ENCODE results near the gene ECI1.
A peak's percentile ranks its signal among the peaks of the same experiment; 100 is the strongest.

The ECI1 gene

DNA sequence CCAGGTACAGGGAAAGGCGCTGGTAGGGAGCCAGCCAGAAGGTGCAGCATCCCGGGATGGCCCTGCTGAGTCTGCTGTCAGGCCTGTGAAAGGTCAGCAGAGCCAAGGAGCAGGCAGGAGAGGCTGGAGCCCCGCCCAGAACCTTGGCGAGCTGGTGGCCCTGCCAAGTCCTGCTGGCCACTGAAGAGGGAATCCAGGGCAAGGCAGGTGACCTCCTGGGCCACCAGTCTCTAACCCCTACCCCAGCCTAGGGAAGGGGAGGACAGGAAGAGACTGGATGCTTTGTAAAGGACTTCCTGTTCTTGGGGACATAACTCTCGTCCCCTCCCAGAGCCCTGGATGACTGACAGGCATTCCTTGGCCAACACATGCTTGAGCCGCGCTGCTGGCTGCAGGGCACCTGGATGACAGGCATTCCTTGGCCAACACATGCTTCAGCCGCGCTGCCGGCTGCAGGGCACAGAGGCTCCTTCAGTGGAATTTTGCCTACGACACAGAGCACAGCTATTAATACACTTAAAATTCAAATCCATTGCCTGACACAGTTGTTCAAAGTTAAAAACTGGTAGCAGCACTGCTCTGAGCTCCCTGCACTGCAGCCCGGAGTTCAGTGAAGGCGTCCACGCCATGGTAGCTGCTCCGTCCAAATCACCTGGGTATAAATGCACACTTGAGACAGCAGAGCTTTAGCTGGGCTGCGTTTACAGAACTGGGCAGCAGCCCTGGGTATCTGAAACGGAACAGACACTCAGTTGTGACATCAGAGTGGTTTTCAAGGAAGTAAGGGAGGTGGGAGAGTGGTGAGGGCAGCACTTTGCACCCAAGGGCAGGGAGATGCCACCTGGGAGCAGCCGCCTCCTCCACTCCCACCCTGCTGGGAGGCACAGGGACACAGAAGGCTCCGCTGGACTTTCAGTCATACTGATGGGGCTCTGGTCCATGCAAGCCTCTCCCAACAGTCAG lies 38.7 kb downstream of the ECI1 start:
- Histone ChIP-seq H3K27me3 (ENCODE audit: control insufficient read depth in 1 of 2, insufficient read depth in 2 of 2, low read length in 2 of 2) (no peaks in the 10 kb centered on the region), H3K9ac (ENCODE audit: low read length) (no peak overlapping the region), H3K36me3 (ENCODE audit: insufficient read depth, low read length) (peaks cover 15% of the 10 kb centered on the region), H3K4me1 (ENCODE audit: insufficient read depth, low read length) (peaks cover 12% of the 10 kb centered on the region), H3K4me3 (ENCODE audit: low read depth in 1 of 2, low read length in 2 of 2) (peak overlapping the region in 1 of 2 donors; percentile 6), H3K9me3 (ENCODE audit: low read length) (no peaks in the 10 kb centered on the region), H3K27ac (ENCODE audit: low read depth, low read length) (no peak overlapping the region)

DNA sequence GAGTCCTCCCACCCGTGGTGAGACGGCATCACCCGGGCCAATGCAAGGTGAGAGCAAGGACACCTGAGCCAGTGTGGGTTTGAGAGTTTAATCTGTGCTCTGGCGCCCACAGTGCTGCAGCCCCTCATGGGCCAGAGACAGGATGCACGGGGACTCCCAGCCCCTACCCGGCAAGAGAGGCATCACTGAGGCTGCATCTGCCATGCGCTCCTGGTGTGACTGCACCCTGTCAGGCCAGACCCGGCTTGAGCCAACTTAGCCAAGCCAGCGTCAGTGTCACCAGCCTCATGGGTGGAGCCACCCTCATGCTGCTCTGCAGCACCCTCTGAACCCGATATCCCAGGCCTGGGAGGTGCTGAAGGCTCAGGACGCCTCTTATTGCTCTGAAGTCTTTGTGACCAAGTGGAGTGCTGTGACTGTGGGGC lies 39.5 kb downstream of the ECI1 start:
- no peak overlapping the region for H3K4me3 ChIP-seq (ENCODE audit: low read depth in 1 of 2, low read length in 2 of 2)
- H3K36me3 ChIP-seq (ENCODE audit: insufficient read depth, low read length) = peaks cover 19% of the 10 kb centered on the region

DNA sequence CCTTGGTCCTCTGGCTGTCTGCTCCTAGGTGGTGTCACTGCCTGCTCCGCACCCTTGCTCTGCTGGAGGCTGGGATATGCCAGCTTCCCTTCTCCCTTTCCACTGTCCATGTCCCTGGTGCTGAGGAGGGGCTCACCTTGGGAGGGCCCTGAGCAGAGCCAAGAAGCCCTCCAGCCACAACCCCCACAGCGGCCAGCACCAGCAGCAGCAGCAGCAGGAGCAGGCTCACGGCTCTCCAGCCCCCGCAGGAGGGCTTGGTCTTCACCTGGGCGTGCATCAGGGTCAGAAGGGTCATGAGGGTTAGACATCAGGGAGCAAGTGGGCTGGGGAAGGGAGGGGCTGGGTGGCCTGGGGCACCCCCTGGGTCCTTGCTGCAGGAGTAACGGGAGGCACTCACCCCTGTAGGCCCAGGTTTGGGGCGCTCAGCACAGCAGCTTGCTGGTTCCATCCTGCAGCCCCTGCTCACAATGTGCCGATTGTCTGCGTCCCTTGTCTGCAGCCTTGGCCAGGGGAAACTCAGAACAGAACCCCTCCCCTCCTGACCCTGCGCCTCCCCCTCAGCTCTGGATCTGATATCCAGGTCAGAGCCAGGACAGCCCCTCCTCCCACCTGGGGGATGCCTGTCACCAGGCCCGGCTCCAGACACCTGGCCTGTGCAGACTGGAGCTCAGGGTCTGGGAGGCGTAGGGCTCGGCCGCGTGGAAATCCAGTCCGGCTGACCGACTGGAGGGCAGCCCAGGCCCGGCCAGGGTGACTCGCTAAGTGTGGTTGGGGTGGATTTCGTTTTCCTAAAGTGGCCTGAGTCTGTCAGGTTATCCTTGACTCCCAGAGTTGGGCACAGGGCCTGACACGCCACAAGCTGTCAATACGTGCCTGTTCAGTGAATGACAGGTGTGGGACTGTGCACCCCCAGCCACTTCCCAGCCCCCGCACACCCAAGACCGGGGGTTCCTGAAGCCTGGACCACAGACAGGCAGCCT lies 40.7 kb downstream of the ECI1 start, which contains the start of gene BRICD5:
Gene BRICD5, minus strand, starts transcription at position 478 of the 980 bp plus-strand sequence. Its CDS starts 30 bp downstream, at position 448.
- Histone ChIP-seq H3K27ac (ENCODE audit: low read depth, low read length) (no peak within 1 kb of the TSS), H3K4me1 (ENCODE audit: insufficient read depth, low read length) (peaks cover 18% of the 10 kb centered on the region), H3K4me3 (ENCODE audit: low read depth in 1 of 2, low read length in 2 of 2) (no peak within 1 kb of the TSS), H3K27me3 (ENCODE audit: control insufficient read depth in 1 of 2, insufficient read depth in 2 of 2, low read length in 2 of 2) (no peaks in the 10 kb centered on the region), H3K9ac (ENCODE audit: low read length) (no peak within 1 kb of the TSS), H3K9me3 (ENCODE audit: low read length) (no peaks in the 10 kb centered on the region), H3K36me3 (ENCODE audit: insufficient read depth, low read length) (peaks cover 19% of the 10 kb centered on the region)

More for the DNA sequence above, 39.5 kb downstream of the ECI1 start:
- H3K9ac ChIP-seq (ENCODE audit: low read length) = no peak overlapping the region
- no peaks in the 10 kb centered on the region for H3K27me3 ChIP-seq (ENCODE audit: control insufficient read depth in 1 of 2, insufficient read depth in 2 of 2, low read length in 2 of 2)
- no peak overlapping the region for H3K27ac ChIP-seq (ENCODE audit: low read depth, low read length)
- H3K9me3 ChIP-seq (ENCODE audit: low read length) = no peaks in the 10 kb centered on the region
- H3K4me1 ChIP-seq (ENCODE audit: insufficient read depth, low read length) = peaks cover 12% of the 10 kb centered on the region

DNA sequence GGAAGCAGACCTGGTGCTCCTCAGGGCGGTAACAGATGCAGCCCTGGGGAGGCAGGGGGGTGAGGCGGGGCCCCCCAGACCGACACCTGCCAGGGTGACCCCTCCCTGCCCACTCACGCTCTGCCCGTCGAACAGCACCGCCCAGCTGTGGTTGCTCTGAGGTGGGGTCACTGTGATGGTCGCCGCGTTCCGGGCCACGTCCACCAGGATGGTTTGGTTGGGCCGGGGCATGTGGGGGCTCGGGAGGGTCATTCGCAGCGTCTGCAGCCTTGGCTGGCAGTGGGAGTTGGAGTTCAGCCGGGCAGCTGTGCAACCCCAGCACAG lies 41.4 kb downstream of the ECI1 start:
- Histone ChIP-seq H3K9ac (ENCODE audit: low read length) (no peak overlapping the region), H3K4me1 (ENCODE audit: insufficient read depth, low read length) (peaks cover 18% of the 10 kb centered on the region), H3K27me3 (ENCODE audit: control insufficient read depth in 1 of 2, insufficient read depth in 2 of 2, low read length in 2 of 2) (no peaks in the 10 kb centered on the region), H3K4me3 (ENCODE audit: low read depth in 1 of 2, low read length in 2 of 2) (no peak overlapping the region), H3K27ac (ENCODE audit: low read depth, low read length) (no peak overlapping the region), H3K36me3 (ENCODE audit: insufficient read depth, low read length) (peaks cover 19% of the 10 kb centered on the region), H3K9me3 (ENCODE audit: low read length) (no peaks in the 10 kb centered on the region)

DNA sequence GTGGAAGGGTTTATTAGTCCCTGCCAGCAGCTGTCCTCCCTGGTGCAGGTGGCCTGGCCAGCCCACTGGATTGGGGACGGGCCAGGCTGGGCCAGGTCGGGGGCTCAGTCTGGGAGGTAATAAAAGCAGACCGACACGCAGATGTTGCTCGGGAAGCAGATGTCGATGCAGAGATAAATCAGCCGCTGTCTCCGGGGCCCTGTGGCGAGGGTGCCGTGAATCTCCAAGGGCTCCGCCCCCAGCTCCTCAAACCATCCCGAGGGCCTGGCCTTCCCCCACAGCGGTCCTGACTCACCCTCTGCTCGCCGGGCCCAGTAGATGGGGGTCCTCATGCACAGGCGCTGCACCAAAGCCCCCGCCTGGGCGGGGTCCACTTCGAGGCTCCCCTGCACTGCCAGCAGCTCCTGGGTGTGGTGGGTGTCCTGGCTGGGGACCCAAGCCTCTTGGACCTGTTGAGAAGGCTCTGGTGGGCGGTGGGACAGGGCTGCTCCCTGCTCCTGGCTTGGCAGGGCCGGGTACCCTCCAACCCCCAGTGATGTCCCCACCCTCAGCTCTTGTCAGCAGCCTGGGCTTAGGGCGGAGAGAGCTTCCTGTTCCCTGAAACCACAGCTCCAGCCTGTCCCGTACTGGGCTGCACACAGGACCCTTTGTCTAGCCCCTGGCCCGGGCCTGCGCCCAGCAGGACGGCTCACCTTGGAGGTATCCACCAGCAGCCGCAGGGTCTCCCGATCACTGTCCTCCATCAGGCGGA lies 42.0 kb downstream of the ECI1 start:
- H3K4me1 ChIP-seq (ENCODE audit: insufficient read depth, low read length) = peaks cover 23% of the 10 kb centered on the region
- H3K27me3 ChIP-seq (ENCODE audit: control insufficient read depth in 1 of 2, insufficient read depth in 2 of 2, low read length in 2 of 2) = no peaks in the 10 kb centered on the region
- H3K4me3 ChIP-seq (ENCODE audit: low read depth in 1 of 2, low read length in 2 of 2) = no peak overlapping the region
- no peak overlapping the region for H3K27ac ChIP-seq (ENCODE audit: low read depth, low read length)
- no peak overlapping the region for H3K9ac ChIP-seq (ENCODE audit: low read length)
- H3K36me3 ChIP-seq (ENCODE audit: insufficient read depth, low read length) = peaks cover 19% of the 10 kb centered on the region
- H3K9me3 ChIP-seq (ENCODE audit: low read length) = no peaks in the 10 kb centered on the region

DNA sequence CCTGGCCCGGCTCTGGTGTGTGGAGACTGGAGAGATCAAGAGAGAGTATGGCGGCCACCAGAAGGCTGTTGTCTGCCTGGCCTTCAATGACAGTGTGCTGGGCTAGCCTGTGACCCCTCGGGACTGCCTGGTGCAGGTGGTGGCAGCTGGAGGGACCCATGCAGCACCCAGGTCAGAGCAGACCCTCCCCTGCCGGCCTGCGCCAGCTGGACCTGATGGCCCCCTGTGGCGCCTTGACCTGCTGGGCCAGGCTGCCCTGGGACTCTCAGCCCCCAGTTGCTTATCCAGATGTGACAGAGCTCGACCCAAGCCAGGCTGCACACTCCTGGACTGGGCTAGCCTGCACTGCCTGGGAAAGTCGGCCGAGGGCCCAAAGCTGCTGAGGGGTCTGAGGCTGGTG lies 42.6 kb downstream of the ECI1 start:
- Histone ChIP-seq H3K27me3 (ENCODE audit: control insufficient read depth in 1 of 2, insufficient read depth in 2 of 2, low read length in 2 of 2) (no peaks in the 10 kb centered on the region), H3K27ac (ENCODE audit: low read depth, low read length) (no peak overlapping the region), H3K9ac (ENCODE audit: low read length) (no peak overlapping the region), H3K4me3 (ENCODE audit: low read depth in 1 of 2, low read length in 2 of 2) (no peak overlapping the region), H3K36me3 (ENCODE audit: insufficient read depth, low read length) (peaks cover 19% of the 10 kb centered on the region), H3K9me3 (ENCODE audit: low read length) (no peaks in the 10 kb centered on the region), H3K4me1 (ENCODE audit: insufficient read depth, low read length) (peaks cover 23% of the 10 kb centered on the region)

DNA sequence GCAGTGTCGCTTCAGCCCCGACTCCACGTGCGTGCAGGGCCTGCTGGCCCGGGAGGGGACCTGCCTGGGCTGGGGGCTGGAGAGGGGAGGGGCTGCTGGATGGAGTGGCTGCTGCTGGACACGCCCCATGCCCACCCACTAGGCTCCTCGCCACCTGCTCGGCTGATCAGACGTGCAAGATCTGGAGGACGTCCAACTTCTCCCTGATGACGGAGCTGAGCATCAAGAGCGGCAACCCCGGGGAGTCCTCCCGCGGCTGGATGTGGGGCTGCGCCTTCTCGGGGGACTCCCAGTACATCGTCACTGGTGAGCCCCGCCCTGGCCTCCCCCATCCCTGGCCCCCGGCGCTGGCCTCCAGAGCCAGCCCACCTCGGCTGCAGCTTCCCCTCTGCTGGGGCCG lies 43.1 kb downstream of the ECI1 start:
- peaks cover 19% of the 10 kb centered on the region for H3K36me3 ChIP-seq (ENCODE audit: insufficient read depth, low read length)
- peaks cover 18% of the 10 kb centered on the region for H3K4me1 ChIP-seq (ENCODE audit: insufficient read depth, low read length)

DNA sequence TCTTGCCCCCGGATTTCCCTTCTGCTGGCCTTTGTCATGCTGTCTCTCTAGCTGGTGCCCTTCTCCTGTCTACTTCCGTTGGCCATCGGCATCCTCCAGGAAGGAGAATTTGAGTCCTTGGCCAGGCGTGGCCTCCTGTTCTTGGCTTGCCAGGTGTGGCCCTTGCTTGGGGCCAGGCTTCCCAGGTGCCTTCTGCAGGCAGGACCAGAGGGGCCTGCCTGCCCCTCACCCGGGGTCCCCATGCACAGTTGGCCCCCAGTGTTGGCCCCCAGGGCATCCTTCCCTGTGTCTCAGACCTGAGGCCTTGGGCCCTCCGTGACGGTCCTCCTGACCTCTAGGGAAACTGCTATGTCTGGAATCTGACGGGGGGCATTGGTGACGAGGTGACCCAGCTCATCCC lies 43.5 kb downstream of the ECI1 start:
- H3K4me1 ChIP-seq (ENCODE audit: insufficient read depth, low read length) = peaks cover 14% of the 10 kb centered on the region
- peaks cover 19% of the 10 kb centered on the region for H3K36me3 ChIP-seq (ENCODE audit: insufficient read depth, low read length)
- no peak overlapping the region for H3K4me3 ChIP-seq (ENCODE audit: low read depth in 1 of 2, low read length in 2 of 2)
- H3K27me3 ChIP-seq (ENCODE audit: control insufficient read depth in 1 of 2, insufficient read depth in 2 of 2, low read length in 2 of 2) = no peaks in the 10 kb centered on the region
- no peak overlapping the region for H3K9ac ChIP-seq (ENCODE audit: low read length)
- H3K27ac ChIP-seq (ENCODE audit: low read depth, low read length) = no peak overlapping the region
- no peaks in the 10 kb centered on the region for H3K9me3 ChIP-seq (ENCODE audit: low read length)

More for the DNA sequence above, 43.1 kb downstream of the ECI1 start:
- no peaks in the 10 kb centered on the region for H3K9me3 ChIP-seq (ENCODE audit: low read length)
- H3K4me3 ChIP-seq (ENCODE audit: low read depth in 1 of 2, low read length in 2 of 2) = no peak overlapping the region
- no peak overlapping the region for H3K9ac ChIP-seq (ENCODE audit: low read length)
- no peaks in the 10 kb centered on the region for H3K27me3 ChIP-seq (ENCODE audit: control insufficient read depth in 1 of 2, insufficient read depth in 2 of 2, low read length in 2 of 2)
- H3K27ac ChIP-seq (ENCODE audit: low read depth, low read length) = no peak overlapping the region

DNA sequence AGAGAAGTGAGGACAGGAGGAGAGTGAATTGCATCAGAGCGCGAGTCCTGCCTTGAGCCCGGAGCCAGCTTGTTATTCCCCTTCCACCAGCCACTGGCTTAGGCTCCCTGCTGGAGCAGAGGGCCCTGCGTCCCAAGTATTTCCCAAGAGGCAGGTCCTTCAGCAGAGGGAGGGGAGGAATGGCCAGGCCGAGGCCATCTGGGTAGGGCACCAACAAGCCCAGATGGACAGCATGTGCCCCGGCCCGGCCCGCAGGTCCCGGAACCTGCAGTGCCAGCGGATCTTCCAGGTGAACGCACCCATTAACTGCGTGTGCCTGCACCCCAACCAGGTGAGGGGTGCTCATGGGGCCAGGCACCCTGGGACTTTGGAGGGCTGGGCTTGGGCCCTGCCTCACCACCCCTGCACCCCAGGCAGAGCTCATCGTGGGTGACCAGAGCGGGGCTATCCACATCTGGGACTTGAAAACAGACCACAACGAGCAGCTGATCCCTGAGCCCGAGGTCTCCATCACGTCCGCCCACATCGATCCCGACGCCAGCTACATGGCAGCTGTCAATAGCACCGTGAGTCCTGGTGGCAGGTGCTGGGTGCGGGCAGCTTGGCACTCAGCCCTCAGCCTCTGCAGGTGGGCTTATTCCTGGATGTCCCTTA lies 44.5 kb downstream of the ECI1 start:
- Histone ChIP-seq H3K36me3 (ENCODE audit: insufficient read depth, low read length) (peaks cover 19% of the 10 kb centered on the region), H3K4me1 (ENCODE audit: insufficient read depth, low read length) (peaks cover 11% of the 10 kb centered on the region), H3K4me3 (ENCODE audit: low read depth in 1 of 2, low read length in 2 of 2) (no peak overlapping the region), H3K27ac (ENCODE audit: low read depth, low read length) (no peak overlapping the region), H3K9me3 (ENCODE audit: low read length) (no peaks in the 10 kb centered on the region), H3K9ac (ENCODE audit: low read length) (no peak overlapping the region), H3K27me3 (ENCODE audit: control insufficient read depth in 1 of 2, insufficient read depth in 2 of 2, low read length in 2 of 2) (no peaks in the 10 kb centered on the region)

DNA sequence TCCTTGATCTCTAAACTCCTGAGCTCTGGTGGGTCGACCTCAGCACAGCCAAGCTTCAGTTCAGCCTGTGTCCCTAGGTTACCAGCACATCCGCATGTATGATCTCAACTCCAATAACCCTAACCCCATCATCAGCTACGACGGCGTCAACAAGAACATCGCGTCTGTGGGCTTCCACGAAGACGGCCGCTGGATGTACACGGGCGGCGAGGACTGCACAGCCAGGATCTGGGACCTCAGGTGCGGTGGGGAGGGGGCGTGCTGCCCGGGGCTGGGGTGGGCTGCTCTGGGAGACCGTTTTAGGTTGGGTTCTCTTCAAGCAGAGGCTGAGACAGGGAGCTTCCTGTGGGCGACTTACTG lies 45.0 kb downstream of the ECI1 start:
- H3K36me3 ChIP-seq (ENCODE audit: insufficient read depth, low read length) = peaks cover 19% of the 10 kb centered on the region
- H3K9me3 ChIP-seq (ENCODE audit: low read length) = no peaks in the 10 kb centered on the region
- no peak overlapping the region for H3K27ac ChIP-seq (ENCODE audit: low read depth, low read length)
- H3K4me1 ChIP-seq (ENCODE audit: insufficient read depth, low read length) = peaks cover 11% of the 10 kb centered on the region
- H3K9ac ChIP-seq (ENCODE audit: low read length) = peak overlapping the region; percentile 33
- H3K4me3 ChIP-seq (ENCODE audit: low read depth in 1 of 2, low read length in 2 of 2) = peak overlapping the region; percentile 76 to 95
- no peaks in the 10 kb centered on the region for H3K27me3 ChIP-seq (ENCODE audit: control insufficient read depth in 1 of 2, insufficient read depth in 2 of 2, low read length in 2 of 2)
